ENCODE data around the gene GRK6. TPM values are rescaled to one million over a fixed set of nuclear protein-coding genes. Genes with fewer than 3 reads are reported as not detected.
A peak's percentile ranks its signal among the peaks of the same experiment; 100 is the strongest.
"Not testable (repeated sequence)": the region's sequence is repeated elsewhere in the genome, so short reads cannot be mapped to it uniquely, and the experiment has no call there.

Gene GRK6
- polyA plus RNA-seq, 10 donors = 12.1 to 23.3 (median 17.2) TPM

- DNase-seq = no peak
Measured at GRCh38 chr5:177483994-177484901, 57.8 kb downstream of the GRK6 start.

GRCh38 chr5:177484902-177485549 is 58.5 kb downstream of the GRK6 start:
- DNase-seq = no peak

DNA sequence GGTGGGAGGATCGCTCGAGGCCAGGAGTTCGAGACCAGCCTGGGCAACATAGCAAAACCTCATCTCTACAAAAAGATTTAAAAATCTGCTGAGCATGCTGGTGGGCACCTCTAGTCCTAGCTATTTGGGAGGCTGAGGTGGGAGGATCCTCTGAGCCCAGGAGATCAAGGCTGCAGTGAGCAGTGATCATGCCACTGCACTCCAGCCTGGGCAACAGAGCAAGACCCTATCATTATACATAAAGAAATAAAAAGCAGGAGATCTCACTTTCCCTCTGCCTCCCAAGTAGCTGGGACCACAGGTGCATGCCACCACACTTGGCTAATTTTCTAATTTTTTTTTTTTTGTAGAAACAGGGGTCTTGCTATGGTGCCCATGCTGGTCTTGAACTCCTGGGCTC is 59.3 kb downstream of the GRK6 start:
- not testable (repeated sequence) for DNase-seq

GRCh38 chr5:177486256-177486655 is 59.8 kb downstream of the GRK6 start:
- no peak for DNase-seq

GRCh38 chr5:177487144-177487543 is 60.7 kb downstream of the GRK6 start:
- no peak for DNase-seq

GRCh38 chr5:177487975-177488374 is 61.5 kb downstream of the GRK6 start:
- DNase-seq = no peak

GRCh38 chr5:177489119-177489716 is 62.7 kb downstream of the GRK6 start:
- no peak for DNase-seq

DNA sequence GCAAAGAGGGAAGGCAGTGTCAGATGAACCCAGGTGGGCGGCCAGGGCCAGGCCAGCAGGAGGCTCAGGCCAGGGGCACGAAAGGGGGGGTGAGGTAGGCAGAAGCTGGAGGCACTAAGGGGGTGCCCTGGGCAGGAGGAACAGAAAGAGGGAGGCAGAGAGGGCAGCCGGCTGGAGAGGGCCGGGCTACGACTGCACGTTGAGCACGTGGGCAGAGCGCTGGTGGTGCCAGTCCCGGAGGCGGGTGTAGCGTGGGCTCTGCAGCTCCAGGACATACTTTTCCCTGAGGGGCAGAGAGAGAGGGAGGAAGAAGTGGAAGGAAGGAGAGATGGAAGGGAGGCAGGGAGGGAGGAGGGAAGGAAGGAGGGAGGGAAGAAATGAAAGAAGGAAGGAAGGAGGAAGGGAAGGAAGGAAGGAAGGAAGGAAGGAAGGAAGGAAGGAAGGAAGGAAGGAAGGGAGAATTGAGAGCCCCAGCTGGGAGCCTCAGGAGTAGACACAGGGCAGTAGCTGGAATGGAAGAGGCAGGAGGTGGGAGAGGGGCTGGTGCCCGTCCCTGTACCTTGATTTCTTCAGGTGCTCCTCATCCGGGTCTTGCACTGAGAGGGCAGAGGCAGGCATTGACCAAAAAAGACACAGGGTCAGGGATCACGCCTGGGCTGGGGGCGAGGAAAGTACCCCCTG is 64.0 kb downstream of the GRK6 start:
- DNase-seq = no peak

DNA sequence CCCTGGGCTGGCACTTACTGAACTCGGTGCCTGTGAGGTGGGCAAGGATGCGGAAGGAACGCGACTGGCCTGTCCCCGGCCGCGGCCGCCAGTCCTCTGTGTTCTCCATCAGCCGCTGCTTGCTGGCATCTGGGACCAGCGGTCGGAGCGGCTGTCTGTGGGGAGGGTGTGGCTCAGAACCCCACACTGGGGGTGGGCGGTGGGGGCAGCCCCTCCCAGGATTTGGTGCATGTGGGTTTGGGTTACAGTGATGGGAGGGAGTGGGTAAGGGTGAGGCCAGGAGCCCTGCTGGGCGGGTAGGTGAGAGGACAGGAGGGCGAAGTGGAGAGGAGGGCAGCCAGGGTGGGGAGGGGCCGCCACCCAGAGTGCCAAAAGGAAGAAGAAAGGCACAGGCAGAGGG is 64.5 kb downstream of the GRK6 start:
- no peak for DNase-seq

DNA sequence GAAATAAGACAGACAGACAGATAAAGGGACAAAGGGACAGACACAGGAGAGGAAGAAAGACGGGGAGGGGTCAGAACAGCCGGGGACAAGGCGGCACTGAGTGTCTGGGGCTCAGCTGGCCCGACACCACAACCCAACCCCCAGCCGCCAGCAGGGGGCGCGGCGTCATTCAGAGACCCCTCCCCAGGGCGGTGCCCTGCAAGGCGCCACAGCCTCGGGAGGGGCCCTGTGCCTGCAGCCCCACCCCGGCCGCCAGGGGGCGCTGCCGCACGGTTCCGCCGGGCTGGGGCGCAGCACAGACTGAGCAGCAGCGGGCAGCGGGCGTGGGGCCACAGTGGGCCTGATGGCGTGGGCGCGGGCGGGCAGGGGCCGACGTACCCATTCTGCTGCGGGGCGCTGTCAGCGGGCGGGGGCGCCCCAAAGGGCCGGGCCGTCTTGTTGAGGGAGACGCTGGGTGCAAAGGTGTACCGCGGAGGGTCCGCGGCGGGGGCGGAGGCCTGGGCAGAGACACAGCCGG is 65.0 kb downstream of the GRK6 start:
- DNase-seq = peak in 2 of 3 donors; percentile 65 to 75

GRCh38 chr5:177491983-177492746 is 65.7 kb downstream of the GRK6 start:
- no peak for DNase-seq

Other genes with a start within 250 kb of the GRK6 start
- gene RAB24, start 123.0 kb upstream of the GRK6 start, polyA plus RNA-seq (ENCODE audit: insufficient read length in 10 of 10) = 10 to 100 TPM; 17.9 to 27.1 (median 21.1) TPM
- 100 to 1,000 TPM in 1 of 10 donors, 10 to 100 TPM in 9; 67.0 to 103 (median 74.0) TPM for gene PRELID1, start 122.9 kb upstream of the GRK6 start, polyA plus RNA-seq (ENCODE audit: insufficient read length in 10 of 10)
- gene MXD3, start 114.8 kb upstream of the GRK6 start, polyA plus RNA-seq (ENCODE audit: insufficient read length in 10 of 10) = 10 to 100 TPM; 12.0 to 26.9 (median 16.3) TPM
- 10 to 100 TPM; 53.9 to 87.5 (median 67.8) TPM for gene LMAN2, start 75.0 kb upstream of the GRK6 start, polyA plus RNA-seq (ENCODE audit: insufficient read length in 10 of 10)
- gene RGS14, start 68.8 kb upstream of the GRK6 start, polyA plus RNA-seq (ENCODE audit: insufficient read length in 10 of 10) = 10 to 100 TPM in 8 of 10 donors, 1 to 10 TPM in 2; 7.1 to 21.2 (median 12.9) TPM
- gene SLC34A1, start 42.2 kb upstream of the GRK6 start, polyA plus RNA-seq (ENCODE audit: insufficient read length in 10 of 10) = under 1 TPM in 3 of 10 donors, not detected in 7; 0.08 to 0.20 (median 0.14) TPM
- gene PFN3, start 26.0 kb upstream of the GRK6 start, polyA plus RNA-seq (ENCODE audit: insufficient read length in 10 of 10) = not detected
- gene F12, start 17.1 kb upstream of the GRK6 start, polyA plus RNA-seq (ENCODE audit: insufficient read length in 10 of 10) = 1 to 10 TPM in 1 of 10 donors, under 1 TPM in 8, not detected in 1; 0.17 to 1.1 (median 0.39) TPM
- 1 to 10 TPM in 3 of 10 donors, under 1 TPM in 7; 0.43 to 1.4 (median 0.78) TPM for gene PRR7, start 20.1 kb downstream of the GRK6 start, polyA plus RNA-seq (ENCODE audit: insufficient read length in 10 of 10)
- gene DBN1, start 47.0 kb downstream of the GRK6 start, polyA plus RNA-seq (ENCODE audit: insufficient read length in 10 of 10) = 100 to 1,000 TPM; 157 to 266 (median 221) TPM
- gene PDLIM7, start 70.9 kb downstream of the GRK6 start, polyA plus RNA-seq (ENCODE audit: insufficient read length in 10 of 10) = 100 to 1,000 TPM; 167 to 339 (median 246) TPM
- gene DOK3, start 83.2 kb downstream of the GRK6 start, polyA plus RNA-seq (ENCODE audit: insufficient read length in 10 of 10) = 1 to 10 TPM; 4.1 to 9.4 (median 5.6) TPM
- 10 to 100 TPM; 41.3 to 65.3 (median 47.6) TPM for gene DDX41, start 90.3 kb downstream of the GRK6 start, polyA plus RNA-seq (ENCODE audit: insufficient read length in 10 of 10)
- gene FAM193B, start 127.9 kb downstream of the GRK6 start, polyA plus RNA-seq (ENCODE audit: insufficient read length in 10 of 10) = 10 to 100 TPM; 35.6 to 76.9 (median 45.2) TPM
- 100 to 1,000 TPM; 104 to 148 (median 114) TPM for gene TMED9, start 165.5 kb downstream of the GRK6 start, polyA plus RNA-seq (ENCODE audit: insufficient read length in 10 of 10)
- gene B4GALT7, start 173.5 kb downstream of the GRK6 start, polyA plus RNA-seq (ENCODE audit: insufficient read length in 10 of 10) = 10 to 100 TPM; 14.6 to 22.1 (median 18.4) TPM